Activated CD8-positive, alpha-beta T cell treated with anti-CD3 and anti-CD28 coated beads for 36 hours (primary cell): ENCODE data around the gene TRIO. TPM values are rescaled to one million over a fixed set of nuclear protein-coding genes. Genes with fewer than 3 reads are reported as not detected.

Source experiments
- ATAC-seq: fragments of 200-7000 bp; cut with Tn5 transposase; one replicate; pipeline ENCODE4 v1.10.0; 2021; ENCODE audit warnings: mild to moderate bottlenecking, moderate library complexity
- CTCF ChIA-PET: fragments of 350-600 bp; sonication (Branson Sonifier 250); formaldehyde crosslinking; loops from one replicate; lab custom pipeline; 2021; ENCODE audit warnings: antibody characterized with exemption; lab: Charles Lee
- POLR2A ChIA-PET: fragments of 350-600 bp; sonication (Branson Sonifier 250); formaldehyde crosslinking; loops from one replicate; lab custom pipeline; 2021; ENCODE audit warnings: antibody characterized with exemption; lab: Charles Lee
- DNase-seq: peaks from one replicate; pipeline ENCODE4 v3.0.0-alpha.2; 2020
- H3K27ac Mint-ChIP-seq: one replicate; pipeline ENCODE4 v1.8.0; 2021; ENCODE audit warnings: mild to moderate bottlenecking, mixed read lengths
- H3K27me3 Mint-ChIP-seq: one replicate; pipeline ENCODE4 v1.8.0; 2021; ENCODE audit warnings: mixed read lengths
- H3K36me3 Mint-ChIP-seq: one replicate; pipeline ENCODE4 v1.8.0; 2021; ENCODE audit warnings: low read depth, mixed read lengths
- H3K4me1 Mint-ChIP-seq: one replicate; pipeline ENCODE4 v1.8.0; 2021; ENCODE audit warnings: low read depth, mixed read lengths
- H3K4me3 Mint-ChIP-seq: one replicate; pipeline ENCODE4 v1.8.0; 2021; ENCODE audit warnings: mild to moderate bottlenecking, moderate library complexity, mixed read lengths
- H3K9me3 Mint-ChIP-seq: one replicate; pipeline ENCODE4 v1.8.0; 2021; ENCODE audit warnings: mixed read lengths
- CTCF ChIP-seq: fragments of 200-600 bp; IDR thresholded peaks from one replicate; pipeline ENCODE4 v1.8.0; 2022; ENCODE audit warnings: antibody characterized with exemption, mild to moderate bottlenecking
- intact Hi-C: fragments of 100-400 bp; cut with micrococcal nuclease; formaldehyde crosslinking; loops from one replicate; pipeline ENCODE4 v1.10.0; 2022
- total RNA-seq, 2 experiments: library from RNA; stranded (reverse); gene quantifications; one replicate each; pipeline ENCODE4 v1.2.3, GENCODE V29; 2021

Gene TRIO
- total RNA-seq, 2 experiments from 2014 or later: 11.4 to 11.5 TPM

GRCh38 chr5:14114615-14115251 is 28.4 kb upstream of the TRIO start:
- intact Hi-C loops: loop anchor here (5.0 kb wide), 1 partner anchor 158 kb away; no protein-coding TSS in a partner anchor
- H3K27ac Mint-ChIP-seq: no peak overlapping the region
- H3K4me1 Mint-ChIP-seq: no peaks in the 10 kb centered on the region
- no peak for TF ChIP-seq CTCF
- POLR2A ChIA-PET: no interaction called here
- H3K27me3 Mint-ChIP-seq: no peaks in the 10 kb centered on the region
- DNase-seq: no peak
- CTCF ChIA-PET: no interaction called here
- H3K9me3 Mint-ChIP-seq: no peaks in the 10 kb centered on the region
- no peak overlapping the region for H3K4me3 Mint-ChIP-seq
- no peak for ATAC-seq
- no peaks in the 10 kb centered on the region for H3K36me3 Mint-ChIP-seq

- H3K4me1 Mint-ChIP-seq: no peaks in the 10 kb centered on the region
These were observed 27.7 kb upstream of the TRIO start for GRCh38 chr5:14115323-14115895.

GRCh38 chr5:14118551-14119320 is 24.4 kb upstream of the TRIO start:
- Mint-ChIP-seq H3K27ac (no peak overlapping the region), H3K36me3 (no peaks in the 10 kb centered on the region), H3K27me3 (no peaks in the 10 kb centered on the region), H3K4me1 (no peaks in the 10 kb centered on the region), H3K4me3 (no peak overlapping the region), H3K9me3 (no peaks in the 10 kb centered on the region)
- ATAC-seq: no peak
- no peak for DNase-seq
- TF ChIP-seq CTCF: no peak
- ChIA-PET POLR2A (no interaction called here), CTCF (interaction anchor here (0.9 kb wide), 1 partner anchor 11 kb away, joined by 4 read pairs; no protein-coding TSS in a partner anchor)
- intact Hi-C loops: loop anchor here (5.0 kb wide), 1 partner anchor 154 kb away; no protein-coding TSS in a partner anchor

More at GRCh38 chr5:14115323-14115895, 27.7 kb upstream of the TRIO start:
- Mint-ChIP-seq H3K9me3 (no peaks in the 10 kb centered on the region), H3K27ac (no peak overlapping the region), H3K27me3 (no peaks in the 10 kb centered on the region), H3K36me3 (no peaks in the 10 kb centered on the region), H3K4me3 (no peak overlapping the region)
- ATAC-seq (no peak), DNase-seq (no peak)
- no peak for TF ChIP-seq CTCF
- CTCF ChIA-PET: no interaction called here
- POLR2A ChIA-PET: no interaction called here
- intact Hi-C loops: loop anchor here (5.0 kb wide), 1 partner anchor 157 kb away; no protein-coding TSS in a partner anchor

DNA sequence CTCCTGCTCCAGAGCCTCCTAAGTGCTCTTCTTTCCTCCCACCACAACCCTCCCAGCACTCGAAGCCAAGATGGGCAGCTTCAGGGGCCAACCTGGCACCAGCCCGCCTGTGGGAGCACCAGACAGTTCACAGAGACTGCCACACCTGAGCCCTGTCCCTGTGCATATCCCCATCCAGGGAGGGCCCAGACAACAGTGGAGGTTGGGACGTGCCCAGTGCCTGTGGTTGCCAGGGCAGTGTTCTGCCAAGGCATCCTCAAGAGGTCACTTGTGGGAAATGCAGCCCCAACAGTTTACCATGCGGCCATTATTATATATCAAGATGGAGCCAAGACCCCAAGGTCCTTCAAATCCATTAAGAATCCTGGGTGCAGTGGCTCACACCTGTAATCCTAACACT is 23.0 kb upstream of the TRIO start:
- Mint-ChIP-seq H3K27me3 (no peaks in the 10 kb centered on the region), H3K27ac (no peak overlapping the region), H3K4me1 (no peaks in the 10 kb centered on the region), H3K36me3 (no peaks in the 10 kb centered on the region), H3K4me3 (no peak overlapping the region), H3K9me3 (no peaks in the 10 kb centered on the region)
- CTCF ChIA-PET: no interaction called here
- no peak for TF ChIP-seq CTCF
- POLR2A ChIA-PET: interaction anchor here (0.6 to 0.7 kb wide), 2 partner anchors 56 to 131 kb away, joined by 4 read pairs; no protein-coding TSS in a partner anchor
- intact Hi-C loops: no loop called here
- ATAC-seq (no peak), DNase-seq (no peak)
